Right renal pelvis (tissue), 4 donors: ENCODE results near the gene COLGALT1. TPM values are rescaled to one million over a fixed set of nuclear protein-coding genes. Genes with fewer than 3 reads are reported as not detected.
A peak's percentile ranks its signal among the peaks of the same experiment; 100 is the strongest.
"Not testable (repeated sequence)": the region's sequence is repeated elsewhere in the genome, so short reads cannot be mapped to it uniquely, and the experiment has no call there.

Source experiments
- DNase-seq, 4 donors: peaks; one replicate each; pipeline ENCODE4 v3.0.0-alpha.2; 2013; ENCODE audit warnings: low read depth in 4 of 4, low spot score in 3 of 4, missing footprints in 1 of 4
- polyA plus RNA-seq, 4 donors: library from polyadenylated mRNA; unstranded; fragments of 120-200 nt; gene quantifications; one replicate each; pipeline ENCODE4 v1.2.1, GENCODE V29; 2013; ENCODE audit not compliant: insufficient read length in 4 of 4

Gene COLGALT1
- polyA plus RNA-seq, 4 donors, result 46.6 to 49.6 (median 48.2) TPM

DNA sequence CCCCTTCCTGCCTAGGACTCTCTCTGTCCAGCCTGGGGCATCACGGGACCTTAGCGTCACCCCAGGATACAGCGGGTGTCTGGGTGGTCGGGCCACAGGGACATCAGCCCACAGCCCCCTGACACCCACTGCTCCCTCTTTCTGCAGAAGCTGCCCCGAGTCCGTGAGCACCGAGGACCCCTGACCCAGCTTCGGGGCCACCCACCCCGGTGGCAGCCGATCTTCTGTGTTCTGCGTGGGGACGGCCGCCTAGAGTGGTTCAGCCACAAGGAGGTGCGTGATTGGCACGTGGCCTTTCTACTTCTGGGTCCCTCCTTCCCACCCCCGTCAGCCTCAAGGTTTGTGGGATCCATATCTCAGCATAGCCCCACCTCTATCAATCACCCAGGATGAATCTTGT is 23.3 kb upstream of the COLGALT1 start:
- DNase-seq, result no peak

DNA sequence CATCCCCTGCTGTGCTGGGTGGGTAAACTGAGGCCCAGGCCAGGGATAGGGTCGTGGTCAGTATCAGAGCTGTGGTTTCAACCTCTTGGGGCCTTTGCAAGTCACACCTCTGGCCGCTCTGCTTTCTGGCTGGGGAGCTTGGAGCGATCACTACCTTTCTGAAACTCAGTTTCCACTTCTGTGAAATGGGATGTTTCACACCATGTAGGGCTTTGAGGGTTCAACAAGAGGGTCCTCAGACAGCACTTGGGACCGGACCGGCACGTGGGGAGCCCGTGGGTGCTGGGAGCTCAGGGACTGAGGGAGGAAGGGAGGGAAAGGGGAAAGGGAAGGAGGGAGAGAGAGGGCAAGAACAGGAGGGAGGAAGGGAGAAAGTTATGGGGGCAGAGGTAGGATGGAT is 22.9 kb upstream of the COLGALT1 start:
- no peak for DNase-seq

DNA sequence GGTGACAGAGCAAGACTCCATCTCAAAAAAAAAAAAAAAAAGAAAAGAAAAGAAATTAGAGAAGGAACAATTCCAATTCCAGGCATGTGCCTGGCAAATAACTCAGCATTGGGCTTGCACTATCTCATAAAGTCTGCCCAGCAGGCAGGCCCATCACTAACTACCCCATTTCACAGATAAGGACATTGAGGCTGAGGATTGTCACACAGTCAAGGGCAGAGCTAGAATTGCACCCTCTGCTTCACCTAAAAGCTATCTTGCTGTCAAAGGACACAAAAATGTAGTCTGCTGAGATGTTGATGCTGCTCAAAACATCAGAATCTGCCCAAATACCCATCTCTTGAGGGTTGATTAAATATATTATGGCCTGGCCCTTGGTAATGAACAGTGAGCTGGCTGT is 20.7 kb upstream of the COLGALT1 start:
- DNase-seq, result no peak

DNA sequence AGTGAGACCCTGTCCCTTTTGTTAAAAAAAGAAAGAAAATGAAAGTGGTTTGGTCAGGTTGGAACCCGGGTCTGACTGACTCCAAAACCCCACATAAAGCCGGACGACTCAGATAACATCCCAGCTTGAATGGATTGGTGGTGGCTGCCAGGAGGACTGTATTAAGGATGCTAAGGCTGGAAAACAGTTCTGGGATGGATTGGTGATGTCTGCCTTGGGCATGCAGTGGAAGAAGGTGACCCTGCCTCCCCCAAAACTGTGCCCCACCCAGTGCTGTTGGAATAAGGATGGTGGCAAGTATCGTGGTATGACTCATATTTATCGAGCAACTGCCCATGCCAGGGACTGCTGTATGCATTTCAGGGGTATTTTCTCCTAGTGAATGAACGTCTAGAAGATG is 18.5 kb upstream of the COLGALT1 start:
- DNase-seq, result no peak

DNA sequence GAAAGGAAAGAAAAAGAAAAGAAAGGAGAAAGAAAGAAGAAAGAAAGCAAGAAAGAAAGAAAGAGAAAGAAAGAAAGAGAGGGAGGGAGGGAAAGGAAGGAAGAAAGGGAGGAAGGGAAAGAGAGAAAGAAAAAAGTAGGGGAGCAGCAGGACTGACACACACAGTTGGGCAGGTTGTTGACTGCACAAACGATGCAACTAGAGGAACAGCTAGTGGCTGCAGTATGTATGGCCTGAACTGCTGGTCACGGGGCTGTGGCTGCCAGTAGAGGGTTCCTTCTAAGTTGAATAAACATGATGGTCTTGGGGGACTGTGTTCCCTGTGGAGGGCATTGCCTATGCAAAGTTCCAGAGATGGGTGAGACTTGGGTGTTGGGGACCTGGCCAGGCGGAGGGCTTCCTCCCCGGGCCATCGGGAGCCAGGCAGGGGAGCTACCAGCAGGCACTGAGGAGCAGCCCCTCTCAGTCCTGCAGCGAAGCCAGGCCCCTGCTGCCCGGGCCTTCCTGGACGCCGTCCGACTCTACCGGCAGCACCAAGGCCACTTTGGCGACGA is 16.7 kb upstream of the COLGALT1 start:
- no peak for DNase-seq

DNA sequence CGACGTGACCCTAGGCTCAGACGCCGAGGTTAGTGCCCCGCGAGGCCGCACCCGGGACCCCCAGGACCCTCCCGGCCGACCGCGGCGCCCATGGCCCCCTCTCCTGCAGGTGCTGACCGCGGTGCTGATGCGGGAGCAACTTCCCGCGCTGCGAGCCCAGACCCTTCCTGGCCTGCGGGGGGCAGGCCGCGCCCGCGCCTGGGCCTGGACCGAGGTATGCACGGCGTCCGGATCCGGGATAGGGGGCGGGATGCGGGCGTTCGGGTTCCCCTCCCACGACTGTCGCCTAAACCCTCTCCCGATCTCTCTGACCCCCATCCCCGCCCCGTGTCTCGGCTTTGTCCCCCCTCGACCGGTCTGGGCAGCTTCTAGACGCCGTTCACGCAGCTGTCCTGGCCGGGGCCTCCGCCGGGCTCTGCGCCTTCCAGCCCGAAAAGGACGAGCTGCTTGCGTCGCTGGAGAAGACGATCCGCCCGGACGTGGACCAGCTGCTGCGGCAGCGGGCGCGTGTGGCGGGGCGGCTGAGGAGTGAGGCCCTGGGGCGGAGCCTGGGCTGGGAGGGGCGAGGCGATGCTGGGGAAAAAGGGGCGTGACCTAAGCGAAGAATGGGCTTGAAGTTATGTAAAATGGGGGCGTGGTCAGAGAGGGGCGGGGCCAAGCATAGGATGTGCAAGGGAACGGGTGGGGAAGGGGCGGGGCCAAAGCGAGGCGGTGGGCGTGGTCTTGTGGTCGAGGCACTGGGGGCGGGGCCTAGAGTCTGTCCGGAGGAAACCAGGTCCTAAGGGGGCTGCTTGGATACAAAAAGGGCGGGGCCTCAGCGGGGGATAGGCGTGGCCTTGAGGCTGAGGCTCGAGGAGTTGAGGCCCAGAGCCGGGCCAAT is 16.0 kb upstream of the COLGALT1 start:
- DNase-seq, result peak; percentile 58 to 72 (median 65)

DNA sequence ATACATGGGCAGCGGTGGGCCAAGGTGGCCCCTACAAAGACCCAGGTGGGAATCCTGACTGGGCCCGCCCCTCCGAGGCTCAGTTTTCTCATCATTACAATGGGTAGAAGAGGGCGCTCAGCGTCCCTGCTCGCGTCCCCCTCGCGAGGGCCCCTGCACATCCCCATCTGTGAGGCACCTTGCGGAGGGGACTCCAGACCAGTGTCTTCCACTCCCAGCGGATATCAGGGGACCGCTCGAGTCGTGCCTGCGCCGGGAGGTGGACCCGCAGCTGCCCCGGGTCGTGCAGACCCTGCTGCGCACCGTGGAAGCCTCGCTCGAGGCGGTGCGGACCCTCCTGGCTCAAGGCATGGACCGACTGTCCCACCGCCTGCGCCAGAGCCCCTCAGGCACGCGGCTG is 15.3 kb upstream of the COLGALT1 start:
- DNase-seq, result no peak

DNA sequence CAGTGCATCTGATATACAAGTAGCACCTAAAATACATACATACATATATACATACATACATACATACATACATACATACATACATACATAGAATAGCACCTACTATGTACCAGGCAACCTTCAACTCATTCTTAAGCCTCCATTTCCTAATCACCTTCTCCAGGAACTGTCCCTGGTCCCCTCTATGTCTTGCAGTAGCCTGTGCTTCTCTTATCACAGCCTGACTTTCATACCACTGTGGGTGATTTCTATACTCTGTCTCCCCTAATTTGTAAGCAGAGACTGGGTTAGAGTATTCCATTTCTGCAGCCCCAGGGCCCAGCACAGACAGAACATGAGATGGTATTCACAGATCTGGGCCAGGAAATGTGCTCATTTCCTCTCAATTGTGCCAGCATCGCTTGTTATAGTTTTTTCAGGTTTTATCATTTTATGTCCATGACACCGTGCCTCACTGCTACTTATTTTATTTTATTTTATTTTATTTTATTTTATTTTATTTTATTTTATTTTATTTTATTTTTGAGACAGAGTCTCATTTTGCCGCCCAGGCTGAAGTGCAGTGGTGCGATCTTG is 14.2 kb upstream of the COLGALT1 start:
- no peak for DNase-seq

DNA sequence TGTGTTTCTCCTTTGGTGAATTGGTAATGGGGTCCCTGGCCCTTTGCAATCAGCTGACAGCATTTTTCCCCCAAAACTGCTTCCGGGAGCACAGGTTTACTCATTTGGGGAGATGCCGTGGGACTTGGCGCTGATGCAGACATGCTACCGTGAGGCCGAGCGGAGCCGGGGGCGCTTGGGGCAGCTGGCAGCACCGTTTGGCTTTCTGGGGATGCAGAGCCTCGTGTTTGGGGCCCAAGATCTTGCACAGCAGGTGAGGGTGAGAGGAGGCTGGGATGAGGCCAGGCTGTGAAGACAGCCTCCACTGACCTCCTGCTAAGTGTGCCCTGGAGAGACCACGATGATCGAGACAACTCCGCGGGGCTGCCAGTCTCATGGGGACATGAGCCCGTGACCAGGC is 13.4 kb upstream of the COLGALT1 start:
- no peak for DNase-seq

DNA sequence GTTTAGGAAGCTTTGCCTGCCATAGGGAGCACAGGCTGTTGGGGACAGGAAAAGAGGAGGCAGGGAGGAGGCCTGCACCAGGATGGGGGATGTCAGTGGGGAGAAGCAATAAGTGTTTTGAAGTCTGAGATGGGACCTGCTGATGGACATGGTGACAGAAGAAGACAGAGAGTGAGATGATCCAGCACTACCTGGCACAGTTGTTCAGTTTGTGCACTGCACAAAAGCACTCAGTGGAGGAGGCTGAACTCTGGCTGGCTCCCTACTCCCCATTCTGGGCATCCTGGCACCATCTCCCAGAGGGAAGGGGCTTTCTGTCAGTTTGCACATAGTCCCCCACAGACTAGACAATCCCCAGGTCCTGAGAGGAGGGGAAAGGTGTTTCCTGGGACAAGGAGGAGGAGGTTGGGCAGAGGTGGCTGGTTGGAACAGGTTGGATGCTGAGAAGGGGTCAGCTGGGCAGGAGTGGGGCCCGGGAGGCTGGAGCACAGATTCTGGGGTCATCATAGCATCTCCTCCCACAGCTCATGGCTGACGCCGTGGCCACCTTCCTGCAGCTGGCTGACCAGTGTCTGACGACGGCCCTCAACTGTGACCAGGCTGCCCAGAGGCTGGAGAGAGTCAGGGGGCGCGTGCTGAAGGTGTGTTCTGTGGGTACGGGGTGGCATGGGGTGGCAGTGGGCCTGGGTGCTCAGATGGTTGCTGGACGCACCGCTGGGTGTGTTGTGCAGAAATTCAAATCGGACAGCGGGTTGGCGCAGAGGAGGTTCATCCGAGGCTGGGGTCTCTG is 12.5 kb upstream of the COLGALT1 start:
- no peak for DNase-seq

DNA sequence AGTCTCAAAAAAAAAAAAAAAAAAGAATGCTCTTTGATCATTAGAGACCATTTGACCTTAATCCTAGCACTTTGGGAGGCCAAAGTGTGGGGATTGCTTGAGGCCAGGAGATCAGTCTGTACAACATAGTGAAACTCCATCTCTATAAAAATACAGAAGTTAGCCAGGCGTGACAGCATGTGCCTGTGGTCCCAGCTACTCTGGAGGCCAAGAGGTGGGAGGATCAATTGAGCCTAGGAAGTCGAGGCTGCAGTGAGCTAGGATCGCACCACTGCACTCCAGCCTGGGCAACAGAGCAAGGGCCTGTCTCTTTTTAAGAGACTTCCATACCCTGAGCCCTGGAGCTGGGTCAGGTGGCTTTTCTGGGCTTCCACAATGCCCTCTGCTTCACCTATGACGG is 11.5 kb upstream of the COLGALT1 start:
- no peak for DNase-seq

DNA sequence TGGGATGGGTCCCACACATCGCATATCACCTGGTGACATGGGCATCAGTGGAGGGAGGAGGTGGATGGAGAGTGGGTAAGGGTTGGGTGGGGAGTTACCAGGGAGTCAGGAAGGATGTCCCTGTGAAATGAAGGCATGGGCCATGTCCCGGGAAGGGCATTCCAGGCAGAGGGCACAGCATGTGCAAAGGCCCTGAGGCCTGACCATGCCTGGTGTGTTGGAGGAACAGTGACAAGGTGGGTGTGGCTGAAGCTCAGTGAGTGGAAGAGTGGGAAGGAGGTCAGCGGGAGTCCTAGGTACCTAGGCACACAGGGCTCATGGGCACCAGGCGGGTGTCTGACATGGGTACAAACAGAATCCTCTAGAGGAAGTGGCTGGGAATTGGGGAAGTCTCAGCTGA is 11.0 kb upstream of the COLGALT1 start:
- DNase-seq, result no peak

DNA sequence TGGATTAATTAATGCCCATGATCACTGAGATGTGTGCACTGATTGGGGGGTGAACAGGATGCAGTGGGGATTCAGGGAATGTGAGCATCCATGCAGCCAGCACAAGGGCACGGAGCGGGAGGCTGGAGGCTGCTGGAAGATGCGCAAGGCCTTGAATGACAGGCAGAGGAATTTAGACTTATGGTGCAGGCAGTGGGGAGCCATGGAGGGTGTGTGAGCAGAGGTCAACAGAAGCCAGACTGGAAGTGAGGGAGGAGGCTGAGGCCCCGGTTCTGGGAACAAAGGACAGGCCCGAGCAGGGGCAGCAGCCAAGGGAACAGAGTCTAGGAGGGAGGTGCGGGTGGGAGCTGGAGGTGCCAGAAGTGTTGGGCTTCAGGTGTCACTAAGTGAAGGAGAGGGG is 7.3 kb upstream of the COLGALT1 start:
- DNase-seq, result no peak

DNA sequence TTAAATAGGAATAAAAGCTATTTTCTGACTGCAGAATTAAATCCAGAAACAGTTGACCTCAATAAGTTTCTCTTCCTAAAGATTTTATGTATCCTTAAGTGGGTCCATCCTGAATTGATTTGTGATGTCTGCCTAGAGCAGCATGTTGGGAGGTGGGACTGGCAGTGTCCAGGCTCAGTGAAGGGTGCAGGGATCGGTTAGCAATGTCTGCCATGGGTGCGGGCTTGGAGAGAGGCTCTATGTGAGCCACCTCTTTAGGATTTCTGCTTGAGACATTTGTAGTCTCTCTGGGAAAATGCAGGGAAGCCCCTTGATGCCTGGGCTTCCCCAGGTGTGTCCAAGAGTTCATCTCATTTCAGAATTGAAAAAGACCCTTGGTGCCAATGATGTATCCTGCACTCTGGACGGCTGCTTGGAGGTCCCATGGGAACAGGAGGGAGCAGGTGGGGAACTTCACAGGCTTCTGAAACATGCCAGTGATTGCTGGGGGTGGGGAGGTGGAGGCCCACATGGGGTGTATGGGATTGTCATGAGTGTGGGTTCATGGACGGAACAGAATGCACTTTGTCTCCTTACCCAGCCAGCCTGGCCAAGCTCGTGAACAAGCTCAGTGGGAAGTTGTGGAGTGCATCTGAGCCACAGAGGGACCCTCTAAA is 6.2 kb upstream of the COLGALT1 start:
- DNase-seq, result no peak

DNA sequence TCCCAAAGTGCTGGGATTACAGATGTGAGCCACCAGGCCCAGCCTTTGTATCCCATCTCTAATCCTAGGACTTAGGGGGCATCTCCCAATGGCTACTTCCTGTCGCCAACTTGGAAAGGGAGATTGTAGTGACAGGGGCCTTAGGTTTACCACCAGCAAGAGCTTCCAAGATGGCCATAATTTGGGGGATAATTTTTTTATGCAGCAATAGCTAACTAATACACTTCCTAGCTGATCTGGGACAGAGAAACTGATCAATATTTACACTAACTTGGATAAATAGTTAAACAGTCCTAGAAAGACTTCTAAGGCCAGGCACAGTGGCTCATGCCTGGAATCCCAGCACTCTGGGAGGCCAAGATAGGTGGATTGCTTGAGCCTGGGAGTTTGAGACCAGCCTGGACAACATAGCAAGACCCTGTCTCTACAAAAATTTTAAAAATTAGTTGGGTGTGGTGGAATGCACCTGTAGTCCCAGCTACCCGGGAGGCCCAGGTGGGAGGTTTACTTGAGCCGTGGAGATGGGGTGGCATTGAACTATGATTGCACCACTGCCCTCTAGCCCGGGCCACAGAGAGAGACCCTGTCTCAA is 5.3 kb upstream of the COLGALT1 start:
- DNase-seq, result no peak

DNA sequence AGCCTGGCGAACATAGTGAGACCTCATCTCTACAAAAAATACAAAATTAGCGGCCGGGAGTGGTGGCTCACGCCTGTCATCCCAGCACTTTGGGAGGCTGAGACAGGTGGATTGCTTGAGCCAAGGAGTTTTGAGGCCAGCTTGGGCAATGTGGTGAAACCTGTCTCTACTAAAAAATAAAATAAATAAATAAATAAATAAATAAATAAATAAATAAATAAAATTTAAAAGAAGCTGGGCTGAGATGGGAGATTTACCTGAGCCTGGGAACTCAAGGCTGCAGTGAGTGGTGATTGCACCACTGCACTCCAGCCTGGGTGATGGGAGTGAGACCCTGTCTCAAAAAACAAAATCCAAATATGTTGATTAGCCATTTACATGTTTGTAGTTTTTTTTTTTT is 2.7 kb upstream of the COLGALT1 start:
- DNase-seq, result not testable (repeated sequence)

DNA sequence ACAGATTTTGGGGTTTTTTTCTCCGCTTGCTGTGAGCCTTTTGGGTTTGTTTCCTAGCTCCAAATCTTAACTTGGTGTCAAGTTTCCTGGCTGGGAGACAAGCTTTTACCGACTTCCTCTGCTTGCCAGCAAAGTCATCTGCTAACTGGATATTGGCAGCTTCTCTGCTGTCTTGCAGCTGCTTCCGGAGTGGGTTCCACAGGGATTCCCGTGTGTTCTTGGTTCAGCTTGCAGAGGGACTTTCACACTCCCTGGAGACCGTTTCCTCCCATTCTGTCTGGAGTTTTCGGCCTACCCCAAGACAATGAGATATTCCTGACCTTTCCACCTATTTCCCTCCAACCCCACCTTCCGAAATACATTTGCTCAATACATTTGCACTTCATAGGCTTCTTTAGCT is 2.2 kb upstream of the COLGALT1 start:
- DNase-seq, result no peak

DNA sequence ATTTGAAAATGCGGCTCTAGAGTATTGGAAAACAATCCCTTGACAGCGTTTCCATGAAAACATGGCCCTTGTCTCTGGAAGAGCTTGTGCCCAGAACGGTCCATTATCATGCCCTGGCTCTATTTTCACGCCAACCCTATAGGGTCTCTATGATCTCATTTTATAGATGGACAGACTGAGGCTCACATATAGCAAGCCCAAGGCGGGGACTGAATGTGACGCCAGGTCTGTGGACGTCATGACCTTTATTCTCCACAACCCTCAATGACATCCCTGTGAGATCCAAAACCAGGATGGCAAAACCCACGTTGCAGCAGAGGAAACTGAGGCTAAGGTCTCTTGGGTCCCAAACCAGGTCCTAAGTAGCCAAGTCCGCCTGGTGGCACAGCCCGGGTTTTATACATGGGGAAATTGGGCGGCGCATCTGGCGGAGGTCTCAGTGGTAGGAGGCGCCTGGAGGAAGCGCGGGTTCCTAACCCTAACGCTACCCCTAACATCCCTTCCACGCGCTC is 425 bp upstream of the COLGALT1 start:
- DNase-seq, result no peak

DNA sequence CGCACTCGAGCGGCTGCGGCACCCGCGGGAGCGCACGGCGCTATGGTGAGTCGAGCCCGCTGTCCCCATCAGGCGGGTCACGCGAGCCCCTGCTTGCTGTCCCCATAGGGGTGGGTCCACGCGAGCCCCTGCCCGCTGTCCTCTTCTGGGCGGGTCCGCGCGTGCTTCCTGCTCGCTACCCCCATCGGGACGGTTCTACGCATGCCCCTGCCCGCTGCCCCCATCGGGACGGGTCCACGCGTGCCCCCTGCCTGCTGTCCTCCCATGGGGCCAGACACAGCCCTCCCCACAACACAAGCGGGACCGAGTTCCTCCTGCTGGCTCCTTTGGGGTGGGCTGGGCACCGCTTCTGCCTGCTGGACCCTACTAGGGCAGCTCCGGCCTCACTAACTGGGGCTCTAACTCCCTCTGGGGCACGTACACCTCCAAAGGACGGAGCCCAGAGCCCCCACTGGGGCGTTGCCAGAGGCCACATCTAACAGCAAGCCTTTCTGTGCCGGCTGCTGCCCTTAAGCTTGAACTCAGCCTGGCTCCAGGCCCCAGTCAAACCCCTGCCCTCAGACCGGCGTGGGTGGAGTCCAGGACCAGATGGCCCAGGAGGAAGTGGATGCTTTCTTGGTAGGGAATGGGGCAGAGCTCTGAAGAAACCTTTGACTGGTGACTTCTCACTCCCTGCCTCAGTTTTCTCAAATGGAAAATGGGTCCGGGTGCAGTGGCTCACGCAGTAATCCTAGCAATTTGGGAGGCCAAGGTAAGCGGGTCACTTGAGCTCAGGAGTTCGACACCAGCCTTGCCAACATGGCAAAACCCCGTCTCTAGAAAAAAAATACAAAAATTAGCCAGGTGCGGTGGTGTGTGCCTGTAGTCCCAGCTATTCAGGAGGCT is 722 bp downstream of the COLGALT1 start:
- DNase-seq, result no peak
